IMR-90 (cell line): ENCODE measurements around the gene KIAA0232. TPM values are rescaled to one million over a fixed set of nuclear protein-coding genes. Genes with fewer than 3 reads are reported as not detected.

Experiments
- ATAC-seq: fragments of 200-7000 bp; cut with Tn5 transposase; 2 replicates; pipeline ENCODE4 v1.9.1; 2020; ENCODE audit warnings: low read depth, mild to moderate bottlenecking, moderate library complexity
- BruUV-seq: library from RNA; stranded (reverse); fragments of 400-500 nt; replicated peaks from 2 replicates; lab custom pipeline; 2021; lab: Mats Ljungman, UMichigan
- CTCF ChIA-PET: fragments of 300-600 bp; formaldehyde crosslinking; extraction: SDS; loops from one replicate; lab custom pipeline; 2021; ENCODE audit warnings: antibody characterized with exemption; lab: Yijun Ruan, JAX
- POLR2A ChIA-PET: fragments of 300-600 bp; sonication (Branson Sonifier 250); formaldehyde crosslinking; loops from one replicate; lab custom pipeline; 2022; ENCODE audit warnings: antibody characterized with exemption; ENCODE audit not compliant: unreplicated experiment; lab: Charles Lee
- DNase-seq: peaks from one replicate; pipeline ENCODE4 v3.0.0; 2013
- H2AFZ ChIP-seq: replicated peaks from 2 replicates; pipeline ENCODE3; 2013; ENCODE audit warnings: low read length, mild to moderate bottlenecking; ENCODE audit not compliant: poor library complexity
- H2AK5ac ChIP-seq: 2 replicates; pipeline ENCODE4 v1.6.1; 2013; ENCODE audit warnings: low read depth, low read length, inconsistent platforms
- H2AK9ac ChIP-seq: replicated peaks from 2 replicates; pipeline ENCODE3; 2013; ENCODE audit warnings: mild to moderate bottlenecking, low read depth, low read length, moderate library complexity; ENCODE audit not compliant: poor library complexity
- H2BK120ac ChIP-seq: 2 replicates; pipeline ENCODE4 v1.6.1; 2013; ENCODE audit warnings: low read depth, low read length, inconsistent platforms
- H2BK15ac ChIP-seq: 3 replicates; pipeline ENCODE4 v1.6.1; 2013; ENCODE audit warnings: low read depth, low read length, inconsistent platforms
- H2BK20ac ChIP-seq: 2 replicates; pipeline ENCODE4 v1.6.1; 2013; ENCODE audit warnings: low read depth, mild to moderate bottlenecking, inconsistent platforms, low read length, moderate library complexity
- H2BK5ac ChIP-seq: 2 replicates; pipeline ENCODE4 v1.6.1; 2013; ENCODE audit warnings: mild to moderate bottlenecking, low read depth, low read length, inconsistent platforms; ENCODE audit not compliant: poor library complexity, severe bottlenecking
- H3K14ac ChIP-seq: replicated peaks from 2 replicates; pipeline ENCODE4 v1.6.1; 2013; ENCODE audit warnings: low read depth, low read length, inconsistent platforms
- H3K18ac ChIP-seq: 2 replicates; pipeline ENCODE4 v1.6.1; 2013; ENCODE audit warnings: low read depth, low read length, control low read depth
- H3K23ac ChIP-seq: 2 replicates; pipeline ENCODE4 v1.6.1; 2013; ENCODE audit warnings: low read depth, low read length, inconsistent platforms
- H3K27ac ChIP-seq: 2 replicates; pipeline ENCODE4 v1.5.1; 2013; ENCODE audit warnings: mild to moderate bottlenecking, control low read depth, low read length; ENCODE audit not compliant: insufficient read depth
- H3K27me3 ChIP-seq: 2 replicates; pipeline ENCODE4 v1.6.1; 2013; ENCODE audit warnings: low read length; ENCODE audit not compliant: control insufficient read depth, insufficient read depth
- H3K36me3 ChIP-seq: 2 replicates; pipeline ENCODE4 v1.6.1; 2013; ENCODE audit warnings: low read length, mixed read lengths; ENCODE audit not compliant: control insufficient read depth, insufficient read depth
- H3K4ac ChIP-seq: 2 replicates; pipeline ENCODE4 v1.6.1; 2013; ENCODE audit warnings: low read depth, low read length, inconsistent platforms
- H3K4me1 ChIP-seq: 2 replicates; pipeline ENCODE4 v1.6.1; 2013; ENCODE audit warnings: low read length, mixed read lengths; ENCODE audit not compliant: control insufficient read depth, insufficient read depth
- H3K4me2 ChIP-seq: 2 replicates; pipeline ENCODE4 v1.6.1; 2013; ENCODE audit warnings: low read depth, mild to moderate bottlenecking, control low read depth, low read length, moderate library complexity
- H3K4me3 ChIP-seq: 2 replicates; pipeline ENCODE4 v1.5.1; 2013; ENCODE audit warnings: low read depth, mild to moderate bottlenecking, control low read depth, low read length, moderate library complexity; ENCODE audit not compliant: insufficient read depth
- H3K56ac ChIP-seq: 2 replicates; pipeline ENCODE4 v1.6.1; 2013; ENCODE audit warnings: low read length, inconsistent platforms; ENCODE audit not compliant: insufficient read depth; ENCODE audit errors: extremely low read depth
- H3K79me1 ChIP-seq, 2 experiments: 2 replicates each; pipeline ENCODE4 v1.6.1; 2013; ENCODE audit warnings: low read length in 2 of 2, inconsistent platforms in 1 of 2, low read depth in 1 of 2
- H3K9ac ChIP-seq: 2 replicates; pipeline ENCODE4 v1.6.1; 2013; ENCODE audit warnings: low read depth, low read length, control low read depth
- H3K9me1 ChIP-seq: 2 replicates; pipeline ENCODE4 v1.6.1; 2013; ENCODE audit warnings: low read length, inconsistent platforms; ENCODE audit not compliant: insufficient read depth
- H3K9me3 ChIP-seq: 2 replicates; pipeline ENCODE4 v1.6.1; 2013; ENCODE audit warnings: low read length; ENCODE audit not compliant: control insufficient read depth, insufficient read depth
- H4K20me1 ChIP-seq: 2 replicates; pipeline ENCODE4 v1.6.1; 2013; ENCODE audit warnings: low read length, inconsistent platforms; ENCODE audit not compliant: insufficient read depth
- H4K5ac ChIP-seq: 2 replicates; pipeline ENCODE4 v1.6.1; 2013; ENCODE audit warnings: mild to moderate bottlenecking, low read depth, low read length, control low read depth
- H4K8ac ChIP-seq, 2 experiments: 2 replicates each; pipeline ENCODE4 v1.6.1; 2013; ENCODE audit warnings: low read depth in 2 of 2, low read length in 2 of 2, control low read depth in 1 of 2, inconsistent platforms in 1 of 2
- H4K91ac ChIP-seq: 2 replicates; pipeline ENCODE4 v1.6.1; 2013; ENCODE audit warnings: low read depth, low read length, inconsistent platforms; ENCODE audit not compliant: insufficient read depth
- BHLHE40 ChIP-seq: fragments of 150-350 bp; IDR thresholded peaks from 2 replicates; pipeline ENCODE4 v1.6.1; 2016; ENCODE audit warnings: mild to moderate bottlenecking, low read depth, low read length
- CEBPB ChIP-seq: IDR thresholded peaks from 2 replicates; pipeline ENCODE4 v1.6.1; 2012; ENCODE audit warnings: low read depth, low read length, improper control_type of control experiment
- FOS ChIP-seq: fragments of 150-350 bp; IDR thresholded peaks from 2 replicates; pipeline ENCODE4 v1.6.1; 2016; ENCODE audit warnings: low read depth, low read length
- MAZ ChIP-seq: IDR thresholded peaks from 2 replicates; pipeline ENCODE4 v1.6.1; 2012; ENCODE audit warnings: low read depth, mild to moderate bottlenecking, low read length, improper control_type of control experiment, moderate library complexity, borderline replicate concordance
- POLR2A ChIP-seq: IDR thresholded peaks from 2 replicates; pipeline ENCODE4 v1.6.1; 2012; ENCODE audit warnings: mild to moderate bottlenecking, low read depth, low read length
- RAD21 ChIP-seq: IDR thresholded peaks from 2 replicates; pipeline ENCODE4 v1.6.1; 2012; ENCODE audit warnings: low read length, improper control_type of control experiment
- WGBS, 2 experiments: methylation state at CpG; one replicate each; pipeline versions ENCODE4 v1.1.5 to v1.1.7; 2013; ENCODE audit warnings: missing lambda C conversion rate in 2 of 2; ENCODE audit not compliant: insufficient read length in 1 of 2; ENCODE audit errors: extremely low coverage in 2 of 2; 5-methylcytosine and 5-hydroxymethylcytosine counted together
- dilution Hi-C: fragments of 300-500 bp; cut with HindIII; formaldehyde crosslinking; loops from one replicate; pipeline ENCODE4 v1.14.3; 2018; ENCODE audit warnings: low sequenced_read_pairs; ENCODE audit not compliant: unreplicated experiment
- in situ Hi-C: fragments of 300-500 bp; cut with MboI; formaldehyde crosslinking; loops from 3 replicates; pipeline ENCODE4 v1.14.3; 2019; ENCODE audit warnings: low sequenced_read_pairs, inconsistent platforms, mixed read lengths
- intact Hi-C: fragments of 100-400 bp; cut with micrococcal nuclease; formaldehyde crosslinking; loops from 2 replicates; pipeline ENCODE4 v1.10.0; 2022
- polyA plus RNA-seq, 3 experiments: library from polyadenylated mRNA; depleted of rRNA; stranded (reverse); fragments of >200 nt; gene quantifications; 2 replicates each; pipeline ENCODE4 v1.2.3, GENCODE V29; 2012; ENCODE audit warnings: low replicate concordance in 1 of 3
- total RNA-seq: library from RNA; depleted of rRNA; stranded (reverse); fragments of >200 nt; gene quantifications from 2 replicates; pipeline ENCODE4 v1.2.3, GENCODE V29; 2012

The KIAA0232 gene
- total and polyA plus RNA-seq, 2 of the 4 experiments (the other 2 are of a cell fraction) = 6.8 to 19.5 TPM

GRCh38 chr4:6776920-6777635 is 5.4 kb upstream of the KIAA0232 start:
- Histone ChIP-seq H2AFZ (no peak overlapping the region), H3K14ac (no peak overlapping the region), H2BK15ac (no peak overlapping the region), H3K4me2 (no peak overlapping the region), H2BK120ac (no peak overlapping the region), H3K36me3 (no peaks in the 10 kb centered on the region), H3K4me3 (no peak overlapping the region), H3K18ac (no peak overlapping the region), H4K20me1 (no peaks in the 10 kb centered on the region), H3K56ac (no peak overlapping the region), H4K91ac (no peak overlapping the region), H2BK5ac (no peak overlapping the region), H2AK5ac (no peak overlapping the region), H2BK20ac (no peak overlapping the region), H3K27me3 (peaks cover 23% of the 10 kb centered on the region), H4K8ac (no peak overlapping the region), H2AK9ac (no peak overlapping the region), H3K9me1 (no peaks in the 10 kb centered on the region), H4K5ac (no peak overlapping the region), H3K23ac (no peak overlapping the region), H3K27ac (no peak overlapping the region), H3K9ac (no peak overlapping the region), H3K9me3 (no peaks in the 10 kb centered on the region), H3K79me1 (no peaks in the 10 kb centered on the region), H3K4me1 (no peaks in the 10 kb centered on the region), H3K4ac (no peak overlapping the region)
- WGBS, 2 experiments = 84% methylated on average over 7 of the region's 12 CpGs; no CpG with 5 or more reads in 1 of the 2 experiments
- no peak for TF ChIP-seq POLR2A
- TF ChIP-seq BHLHE40 = no peak
- TF ChIP-seq MAZ = no peak
- no peak for TF ChIP-seq FOS
- TF ChIP-seq RAD21 = no peak
- TF ChIP-seq CEBPB = no peak
- in situ Hi-C loops (no loop called here), intact Hi-C loops (no loop called here), dilution Hi-C loops (no loop called here)
- DNase-seq = no peak
- CTCF ChIA-PET = interaction anchor here (1.0 kb wide), 1 partner anchor 96 kb away, joined by 4 read pairs; no protein-coding TSS in a partner anchor
- ATAC-seq = no peak
- POLR2A ChIA-PET = no interaction called here
- BruUV-seq = no TSS peak
